Fibroblast of the aortic adventitia (primary cell): Measurements from ENCODE around the gene CDH13. TPM values are rescaled to one million over a fixed set of nuclear protein-coding genes. Genes with fewer than 3 reads are reported as not detected.
A peak's percentile ranks its signal among the peaks of the same experiment; 100 is the strongest.

Experiments
- DNase-seq: peaks from one replicate; pipeline ENCODE4 v3.0.0-alpha.2; 2010; ENCODE audit warnings: low read depth
- H3K4me3 ChIP-seq: 2 replicates; pipeline ENCODE4 v1.5.1; 2011; ENCODE audit warnings: low read depth, mild to moderate bottlenecking, control low read depth, low read length, moderate library complexity
- total RNA-seq: library from RNA; depleted of rRNA; stranded (reverse); fragments of >200 nt; gene quantifications from 2 replicates; pipeline ENCODE4 v1.2.3, GENCODE V29; 2012; ENCODE audit warnings: low replicate concordance
- TF ChIP-seq, protein P1 (sequence below): IDR thresholded peaks from 2 replicates; pipeline ENCODE4 v1.5.1; 2011; ENCODE audit warnings: mild to moderate bottlenecking, low read length, control low read depth, inconsistent platforms; ENCODE audit not compliant: insufficient read depth

CDH13 gene
- total RNA-seq, 1 donor, result 55.7 TPM

DNA sequence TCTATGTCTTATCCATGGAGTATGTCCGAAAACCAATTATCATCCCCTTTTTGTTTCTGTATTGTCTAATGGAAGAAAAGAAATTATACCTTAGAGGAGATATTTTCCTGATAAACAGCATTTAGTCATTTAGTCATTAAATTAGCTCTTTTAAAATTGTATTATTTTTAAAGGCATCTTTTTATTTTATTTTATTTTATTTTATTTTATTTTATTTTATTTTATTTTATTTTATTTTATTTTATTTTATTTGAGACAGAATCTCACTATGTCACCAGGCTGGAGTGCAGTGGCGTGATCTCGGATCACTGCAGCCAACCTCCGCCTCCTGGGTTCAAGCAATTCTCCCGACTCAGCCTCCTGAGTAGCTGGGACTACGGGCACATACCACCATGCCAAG, 559.1 kb downstream of the CDH13 start:
- TF ChIP-seq, protein P1, sequence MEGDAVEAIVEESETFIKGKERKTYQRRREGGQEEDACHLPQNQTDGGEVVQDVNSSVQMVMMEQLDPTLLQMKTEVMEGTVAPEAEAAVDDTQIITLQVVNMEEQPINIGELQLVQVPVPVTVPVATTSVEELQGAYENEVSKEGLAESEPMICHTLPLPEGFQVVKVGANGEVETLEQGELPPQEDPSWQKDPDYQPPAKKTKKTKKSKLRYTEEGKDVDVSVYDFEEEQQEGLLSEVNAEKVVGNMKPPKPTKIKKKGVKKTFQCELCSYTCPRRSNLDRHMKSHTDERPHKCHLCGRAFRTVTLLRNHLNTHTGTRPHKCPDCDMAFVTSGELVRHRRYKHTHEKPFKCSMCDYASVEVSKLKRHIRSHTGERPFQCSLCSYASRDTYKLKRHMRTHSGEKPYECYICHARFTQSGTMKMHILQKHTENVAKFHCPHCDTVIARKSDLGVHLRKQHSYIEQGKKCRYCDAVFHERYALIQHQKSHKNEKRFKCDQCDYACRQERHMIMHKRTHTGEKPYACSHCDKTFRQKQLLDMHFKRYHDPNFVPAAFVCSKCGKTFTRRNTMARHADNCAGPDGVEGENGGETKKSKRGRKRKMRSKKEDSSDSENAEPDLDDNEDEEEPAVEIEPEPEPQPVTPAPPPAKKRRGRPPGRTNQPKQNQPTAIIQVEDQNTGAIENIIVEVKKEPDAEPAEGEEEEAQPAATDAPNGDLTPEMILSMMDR, result no peak
- no peak overlapping the region for H3K4me3 ChIP-seq
- no peak for DNase-seq

DNA sequence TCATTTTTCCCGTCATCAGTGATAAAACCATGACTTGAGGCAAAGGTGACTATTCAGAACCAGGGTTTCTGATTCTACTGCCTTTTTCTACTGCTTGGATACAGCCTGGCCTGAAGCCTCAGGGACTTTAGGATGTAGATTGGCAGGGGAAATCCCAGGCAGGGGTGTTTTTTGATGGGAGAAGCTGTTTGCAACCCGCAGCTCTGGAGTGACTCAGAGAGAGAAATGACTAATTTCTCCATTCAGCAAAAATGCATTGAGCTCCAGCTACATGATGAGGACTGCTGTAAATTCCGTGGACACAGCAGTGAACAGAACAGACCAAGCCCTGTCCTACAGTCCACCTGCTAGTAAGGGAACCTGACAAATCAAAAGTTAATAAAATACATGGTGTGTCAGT, 560.6 kb downstream of the CDH13 start:
- no peak overlapping the region for H3K4me3 ChIP-seq
- TF ChIP-seq, protein P1, result no peak
- DNase-seq, result peak; percentile 75

DNA sequence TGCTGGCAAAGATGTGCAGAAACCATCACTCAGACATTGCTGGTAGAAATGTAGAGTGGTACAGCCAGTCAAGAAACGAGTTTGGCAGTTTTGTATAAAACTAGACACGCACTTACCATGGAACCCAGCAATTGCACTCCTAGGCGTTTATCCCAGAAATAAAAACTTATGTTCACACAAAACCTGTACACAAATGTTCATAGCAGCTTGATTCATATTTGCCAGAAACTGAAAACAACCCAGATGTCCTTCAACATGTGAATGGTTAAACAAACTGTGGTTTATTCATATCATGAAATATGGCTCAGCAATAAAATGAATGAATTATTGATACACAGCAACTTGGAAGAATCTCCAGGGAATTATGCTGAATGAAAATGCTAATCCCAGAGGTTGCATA, 570.0 kb downstream of the CDH13 start:
- no peak for DNase-seq
- H3K4me3 ChIP-seq, result no peak overlapping the region
- TF ChIP-seq, protein P1, result no peak

DNA sequence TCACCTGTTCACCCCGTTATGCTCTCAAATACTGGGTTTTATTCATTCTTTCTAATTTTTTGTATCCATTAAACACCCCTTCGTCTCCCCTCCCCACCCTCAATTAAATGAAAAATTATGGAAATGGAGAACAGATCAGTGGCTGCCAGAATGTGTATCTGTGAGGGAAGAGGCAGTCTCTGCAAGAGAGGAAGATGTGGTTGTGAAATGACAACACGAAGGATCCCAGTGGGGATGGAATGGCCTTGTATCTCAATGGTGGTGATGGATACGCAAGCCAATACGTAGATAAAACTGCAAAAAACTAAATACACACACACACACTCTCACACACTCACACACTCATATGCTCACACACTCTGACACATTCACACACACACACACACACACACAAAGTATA, 570.7 kb downstream of the CDH13 start:
- DNase-seq, result no peak
- TF ChIP-seq, protein P1, result no peak
- H3K4me3 ChIP-seq, result no peak overlapping the region

DNA sequence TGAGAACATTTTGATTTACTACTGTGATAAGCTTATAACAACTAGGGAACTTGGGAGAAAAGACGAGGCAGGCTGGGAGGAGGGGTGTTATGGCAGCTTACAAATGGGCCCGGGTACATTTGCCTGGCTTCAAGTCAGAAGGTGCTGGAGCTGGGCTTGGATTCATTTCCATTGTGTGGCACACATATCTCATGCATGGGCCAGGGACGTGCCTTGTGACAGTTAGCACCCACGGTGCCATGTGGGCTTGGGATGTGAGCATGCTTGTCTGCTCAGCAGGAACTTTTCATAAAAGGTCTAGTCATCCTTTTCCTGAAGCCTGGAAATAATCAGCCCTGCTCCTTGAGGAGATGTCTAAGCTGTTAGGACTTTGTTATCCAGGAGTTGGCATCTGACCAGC, 572.2 kb downstream of the CDH13 start:
- H3K4me3 ChIP-seq, result no peak overlapping the region
- peak; percentile 11 for DNase-seq
- TF ChIP-seq, protein P1, result no peak

DNA sequence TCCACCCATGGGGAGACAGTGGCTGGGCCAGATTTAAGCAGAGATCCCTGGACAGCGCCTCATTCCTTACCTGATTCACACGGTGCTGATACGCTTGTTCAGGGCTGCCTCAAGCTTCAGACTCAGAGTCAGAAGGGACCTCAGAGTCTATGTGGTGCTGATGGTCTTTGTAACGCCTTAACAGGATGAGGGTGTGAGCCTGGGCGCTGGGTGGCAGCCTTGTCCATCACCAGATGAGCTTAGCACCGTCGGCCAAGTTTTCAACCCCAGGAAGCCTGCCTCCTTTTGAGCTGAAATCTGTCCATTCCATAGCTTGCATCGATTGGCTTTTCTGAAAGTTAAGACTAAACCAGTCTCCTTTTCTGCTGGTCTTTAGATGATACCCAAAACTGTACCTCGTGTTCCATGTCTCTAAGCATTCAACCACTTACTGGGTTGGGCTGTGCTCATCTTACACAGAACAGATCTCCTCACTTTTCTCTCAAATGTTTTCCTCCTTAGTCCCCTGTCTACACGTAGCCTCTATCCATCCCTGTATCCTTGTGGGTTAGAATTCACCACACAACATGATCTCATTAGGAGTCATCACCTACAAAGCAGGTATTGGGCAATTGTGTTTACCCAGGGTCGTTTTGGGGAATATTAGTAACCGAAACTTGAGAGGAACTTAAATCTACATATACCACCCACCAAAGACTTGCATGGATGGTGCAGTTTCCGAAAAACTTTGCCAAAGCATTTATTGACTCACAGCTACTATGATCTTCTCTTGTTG, 573.4 kb downstream of the CDH13 start:
- TF ChIP-seq, protein P1, result no peak
- H3K4me3 ChIP-seq, result no peak overlapping the region
- no peak for DNase-seq

DNA sequence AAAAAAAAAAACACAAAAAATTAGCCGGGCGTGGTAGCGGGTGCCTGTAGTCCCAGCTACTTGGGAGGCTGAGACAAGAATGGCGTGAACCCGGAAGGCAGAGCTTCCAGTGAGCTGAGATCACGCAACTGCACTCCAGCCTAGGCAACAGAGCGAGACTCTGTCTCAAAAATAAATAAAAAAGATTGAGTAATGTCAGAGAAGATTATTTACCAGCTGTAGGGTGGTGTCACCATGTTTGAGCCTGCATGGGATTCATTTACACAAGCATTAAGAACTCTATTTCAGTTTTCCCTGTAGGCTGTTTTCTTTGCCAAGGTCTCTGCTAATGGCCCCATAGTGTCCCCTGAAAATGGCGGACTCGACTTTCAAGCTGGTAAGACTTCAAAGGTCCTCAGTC, 575.0 kb downstream of the CDH13 start:
- TF ChIP-seq, protein P1, result no peak
- DNase-seq, result no peak
- no peak overlapping the region for H3K4me3 ChIP-seq
